Smooth muscle cell of the brain vasculature (primary cell): ENCODE measurements around the gene SCAPER.

Experiments
- DNase-seq: peaks from one replicate; pipeline ENCODE4 v3.0.0-alpha.2; 2012; ENCODE audit warnings: low read depth, low spot score

SCAPER gene

DNA sequence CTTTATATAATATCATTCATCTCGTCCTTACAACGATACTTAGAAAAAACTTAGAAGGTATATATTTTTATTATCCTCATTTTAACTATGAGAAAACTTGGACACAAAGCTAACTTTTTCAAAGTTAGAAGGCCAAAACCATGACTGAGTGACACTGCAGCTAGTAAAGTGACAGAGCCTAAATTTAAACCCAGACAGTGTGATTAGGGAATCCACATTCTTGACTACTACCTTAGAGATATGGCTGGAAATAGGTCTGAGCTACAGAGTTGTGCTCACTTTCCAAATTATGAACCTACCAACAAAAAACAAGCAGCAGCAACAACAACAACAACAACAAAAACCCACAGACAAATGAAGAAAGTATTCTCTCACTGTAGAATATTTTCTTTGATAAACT is 236.2 kb downstream of the SCAPER start:
- no peak for DNase-seq

- no peak for DNase-seq
Measured at GRCh38 chr15:76667943-76668715, 237.0 kb downstream of the SCAPER start.

GRCh38 chr15:76664895-76665294 is 240.2 kb downstream of the SCAPER start:
- no peak for DNase-seq

GRCh38 chr15:76664411-76664810 is 240.7 kb downstream of the SCAPER start:
- DNase-seq: no peak

GRCh38 chr15:76663529-76663928 is 241.6 kb downstream of the SCAPER start:
- DNase-seq: no peak

DNA sequence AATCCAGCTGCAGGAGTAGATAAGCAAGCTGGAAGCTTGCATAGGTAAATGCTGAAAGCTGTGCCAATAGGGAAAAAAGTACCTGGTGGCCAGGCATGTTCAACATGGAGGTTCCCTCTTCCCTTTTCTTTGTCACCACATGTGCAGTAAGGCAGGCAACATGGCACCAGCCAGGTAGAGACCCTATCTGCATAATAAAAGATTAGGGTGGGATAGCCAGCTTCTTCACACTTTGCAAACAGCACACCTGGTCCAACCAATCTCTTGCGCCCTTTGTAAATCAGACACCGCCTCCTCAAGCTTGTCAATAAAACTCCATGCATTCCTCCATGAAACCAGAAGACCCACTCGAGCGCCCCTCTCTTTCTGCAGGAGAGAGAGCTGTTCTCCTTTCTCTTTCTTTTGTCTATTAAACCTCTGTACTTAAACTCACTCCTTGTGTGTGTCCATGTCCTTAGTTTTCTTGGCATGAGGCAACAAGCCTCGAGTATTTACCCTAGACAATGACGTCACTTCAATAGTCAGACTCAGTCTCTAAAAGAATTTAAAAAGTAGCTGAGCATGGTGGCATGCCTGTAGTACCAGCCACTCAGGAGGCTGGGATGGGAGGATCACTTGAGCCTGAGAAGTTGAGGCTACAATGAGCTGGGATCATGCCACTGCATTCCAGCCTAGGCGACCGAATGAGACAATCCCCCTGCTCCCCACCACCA is 256.3 kb downstream of the SCAPER start:
- DNase-seq: no peak

GRCh38 chr15:76647612-76648011 is 257.5 kb downstream of the SCAPER start:
- no peak for DNase-seq

- no peak for DNase-seq
Measured at GRCh38 chr15:76644646-76645045, 260.5 kb downstream of the SCAPER start.

DNA sequence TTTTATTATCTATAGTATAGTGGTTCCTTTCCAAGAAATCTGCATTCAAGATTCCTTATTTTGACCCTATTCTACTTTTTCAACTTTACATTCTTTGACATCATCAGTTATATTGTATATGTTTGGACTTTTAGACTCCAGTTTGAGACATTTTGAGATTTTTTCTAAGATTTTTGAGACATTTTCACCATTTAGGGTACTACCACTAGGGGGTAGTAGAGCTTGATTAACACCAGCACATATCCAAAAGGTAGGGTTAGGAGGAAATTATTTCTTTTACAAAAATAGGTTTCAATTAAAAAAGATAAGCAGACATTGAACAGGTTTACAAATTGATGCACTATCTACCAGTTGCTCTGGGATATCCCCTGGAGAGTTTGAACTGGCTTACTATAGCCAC is 262.5 kb downstream of the SCAPER start:
- no peak for DNase-seq

DNA sequence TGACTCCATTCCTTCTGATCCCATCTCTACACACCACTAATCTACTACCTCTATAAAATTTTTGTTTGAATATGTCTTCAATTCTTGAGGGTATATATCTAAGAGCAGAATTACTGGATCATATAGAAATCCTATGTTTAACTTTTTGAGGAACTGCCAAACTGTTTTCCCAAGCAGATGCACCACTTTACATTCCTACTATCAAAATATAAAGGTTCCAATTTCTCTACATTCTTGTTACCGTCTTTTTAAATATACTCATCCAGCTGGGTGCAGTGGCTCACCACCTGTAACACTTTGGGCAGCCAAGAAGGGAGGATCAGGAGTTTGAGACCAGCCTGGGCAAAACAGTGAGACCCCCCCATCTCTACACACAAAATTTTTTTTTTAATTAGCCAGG is 268.0 kb downstream of the SCAPER start:
- no peak for DNase-seq

DNA sequence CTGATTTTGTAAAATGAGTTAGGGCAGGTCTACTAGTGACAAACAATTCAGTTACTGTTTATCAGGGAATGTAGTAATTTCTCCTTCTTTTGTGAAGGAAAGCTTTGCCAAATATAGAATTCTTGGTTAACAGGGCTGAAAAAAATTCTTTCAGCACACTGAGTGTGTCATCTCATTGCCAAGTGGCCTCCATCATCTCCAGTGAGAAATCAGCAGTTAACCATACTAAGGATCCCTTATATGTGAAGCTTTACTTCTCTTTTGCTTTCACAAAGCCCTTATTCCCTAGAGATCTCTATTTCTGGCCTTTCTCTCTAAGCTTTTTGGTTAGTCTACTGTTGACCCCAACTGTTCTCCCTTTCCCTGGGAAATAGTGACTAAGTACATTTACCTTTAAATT is 269.1 kb downstream of the SCAPER start:
- no peak for DNase-seq

DNA sequence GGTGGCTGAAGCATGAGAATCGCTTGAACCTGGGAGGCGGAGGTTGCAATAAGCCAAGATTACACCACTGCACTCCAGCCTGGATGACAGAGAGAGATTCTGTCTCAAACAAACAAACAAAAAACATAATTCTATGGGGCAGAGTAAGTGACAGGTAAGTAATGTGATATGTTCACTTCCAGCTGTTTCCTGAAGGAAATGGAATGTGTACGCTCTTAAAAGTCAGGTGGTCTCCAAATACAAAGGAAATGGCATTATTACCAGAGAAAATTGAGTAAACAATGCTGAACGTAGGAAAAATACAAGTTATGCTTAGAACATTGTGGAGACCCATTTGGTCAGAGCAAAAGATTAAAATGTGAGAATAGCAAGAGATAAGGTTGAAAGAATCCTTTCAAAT is 278.5 kb downstream of the SCAPER start:
- DNase-seq: no peak

- no peak for DNase-seq
Measured at GRCh38 chr15:76625267-76625666, 279.9 kb downstream of the SCAPER start.

DNA sequence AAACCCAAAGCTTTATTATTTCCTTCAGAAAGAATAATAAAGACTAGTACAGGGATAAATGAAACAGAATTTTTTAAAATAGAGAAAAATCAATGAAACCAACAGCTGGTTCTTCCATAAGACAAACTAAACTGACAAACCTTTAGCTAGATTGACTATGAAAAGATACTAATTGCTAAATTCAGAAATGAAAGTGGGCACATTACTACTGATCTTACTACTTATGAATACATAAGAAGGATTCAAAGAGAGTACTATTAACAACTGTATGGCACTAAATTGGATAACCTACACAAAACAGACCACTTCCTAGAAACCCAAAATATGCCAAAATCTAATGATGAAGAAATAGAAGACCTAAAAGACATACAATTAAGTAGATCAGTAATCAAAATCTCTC is 290.4 kb downstream of the SCAPER start:
- DNase-seq: no peak

GRCh38 chr15:76588811-76589747 is 316.1 kb downstream of the SCAPER start:
- no peak for DNase-seq

DNA sequence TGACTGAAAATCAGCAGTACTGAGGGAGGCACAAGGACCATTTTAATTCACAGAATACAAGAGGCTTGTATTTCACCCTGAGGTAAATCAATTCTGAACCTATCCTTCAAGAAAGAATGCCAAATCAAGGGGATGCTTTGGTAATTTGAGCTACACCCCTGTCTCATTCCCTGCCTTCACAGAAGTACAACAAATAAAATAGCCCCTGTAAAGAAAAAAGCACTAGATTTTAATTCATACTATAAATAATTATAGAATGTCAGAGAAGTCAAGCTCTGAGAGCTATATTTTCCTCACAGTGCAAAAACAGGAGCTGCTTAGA is 319.6 kb downstream of the SCAPER start:
- no peak for DNase-seq

DNA sequence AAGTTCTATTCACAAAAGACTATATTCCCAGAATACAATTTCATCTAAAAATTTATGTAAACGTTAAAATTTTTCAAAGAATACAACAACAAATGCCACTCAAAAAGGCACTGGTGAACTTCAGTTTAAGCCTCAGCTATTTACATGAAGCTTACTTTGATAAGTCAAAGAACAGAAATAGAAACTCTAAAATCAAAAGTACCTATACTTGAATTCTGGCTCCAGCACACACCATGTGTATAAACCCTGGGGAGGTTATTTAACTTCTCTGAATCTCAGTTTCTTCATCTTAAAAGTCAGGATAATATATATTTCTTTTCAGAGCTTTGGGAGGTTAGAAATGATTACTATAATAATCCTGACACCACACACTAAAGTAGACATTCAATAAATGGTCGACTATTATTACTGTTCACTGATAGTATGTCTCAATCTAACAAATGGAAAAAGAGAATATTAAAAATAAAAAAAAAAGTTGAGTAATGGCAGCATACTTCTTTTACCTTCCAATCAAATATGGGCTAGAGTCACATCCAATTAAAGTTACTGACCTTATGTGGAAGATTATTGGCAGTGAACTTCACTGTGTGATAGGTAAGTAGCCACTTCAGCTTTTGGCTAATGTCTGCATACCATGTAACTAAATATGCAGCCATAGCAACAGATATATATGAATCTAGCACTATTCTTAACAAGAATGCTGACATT is 320.1 kb downstream of the SCAPER start:
- no peak for DNase-seq

DNA sequence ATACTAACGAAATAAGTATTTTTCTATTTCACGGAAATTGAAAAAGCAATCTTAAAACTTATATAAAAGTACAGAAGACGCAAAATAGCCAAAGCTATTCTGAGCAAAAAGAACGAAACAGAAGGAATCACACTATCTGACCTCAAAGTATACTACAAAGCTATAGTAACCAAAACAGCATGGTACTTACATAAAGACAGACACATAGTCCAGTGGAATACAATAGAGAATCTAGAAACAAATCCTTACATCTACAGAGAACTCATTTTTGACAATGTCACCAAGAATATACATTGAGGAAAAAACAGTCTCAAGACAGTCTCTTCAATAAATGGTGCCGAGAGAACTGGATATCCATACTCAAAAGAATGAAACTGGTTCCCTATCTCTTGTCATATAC is 322.6 kb downstream of the SCAPER start:
- no peak for DNase-seq

DNA sequence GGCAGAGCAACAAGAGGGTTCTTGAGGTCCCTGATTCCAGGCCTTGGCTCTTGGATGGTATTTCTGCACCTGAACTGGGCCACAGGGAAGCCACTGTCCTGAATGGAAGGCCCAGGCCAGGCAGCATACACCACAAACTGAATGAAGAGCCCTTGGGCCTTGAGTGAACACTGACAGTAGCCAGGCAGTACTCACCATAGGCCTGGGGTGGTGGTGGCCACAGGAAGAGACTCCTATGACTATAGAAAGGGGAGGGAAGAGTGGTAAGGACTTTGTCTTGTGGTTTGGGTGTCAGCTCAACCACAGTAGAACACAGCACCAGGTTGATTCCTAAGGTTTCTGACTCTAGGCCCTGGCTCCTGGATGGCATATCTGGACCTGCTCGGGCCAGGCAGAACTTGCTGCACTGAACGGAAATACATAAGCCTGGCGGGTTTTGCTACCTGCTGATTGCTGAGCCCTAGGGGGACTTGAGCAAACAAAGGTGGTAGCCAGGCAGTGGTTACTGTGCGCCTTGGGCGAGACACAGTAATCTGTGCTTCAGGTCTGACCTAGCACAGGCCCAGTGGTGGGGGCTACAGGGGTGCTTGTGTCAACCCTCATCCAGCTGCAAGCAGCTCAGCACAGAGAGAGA is 327.1 kb downstream of the SCAPER start:
- DNase-seq: no peak

DNA sequence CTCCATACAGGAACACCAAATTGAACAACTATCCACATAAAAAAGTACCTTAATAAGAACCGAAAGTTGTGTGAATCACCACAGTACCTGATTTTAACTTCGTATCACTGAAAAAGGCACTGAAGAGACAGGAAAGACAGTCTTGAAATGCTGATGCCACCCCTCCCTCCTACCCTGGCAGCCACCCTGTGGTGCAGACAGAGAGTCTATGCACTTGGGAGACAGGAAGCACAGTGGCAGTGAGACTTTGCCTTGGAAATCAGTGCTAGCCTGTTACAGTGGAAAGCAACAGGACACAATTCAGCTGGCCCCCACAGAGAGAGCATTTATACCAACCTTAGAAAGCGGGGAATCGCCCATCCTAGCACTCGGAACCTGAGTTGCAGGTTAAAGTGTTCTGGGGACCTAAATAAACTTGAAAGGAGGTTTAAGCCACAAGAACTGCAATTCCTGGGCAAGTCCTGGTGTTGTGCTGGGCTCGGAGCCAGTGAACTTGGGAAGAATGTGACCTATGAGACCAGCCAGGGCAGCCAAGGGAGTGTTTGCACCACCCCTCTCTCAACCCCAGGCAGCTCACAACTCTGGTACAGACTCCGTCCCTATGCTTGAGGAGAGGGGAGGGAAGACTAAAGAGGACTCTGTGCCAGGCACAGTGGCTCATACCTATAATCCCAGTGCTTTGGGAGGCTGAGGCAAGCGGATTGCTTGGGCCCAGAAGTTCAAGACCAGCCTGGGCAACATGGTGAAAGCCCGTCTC is 328.4 kb downstream of the SCAPER start:
- peak; percentile 40 for DNase-seq

GRCh38 chr15:76575679-76576078 is 329.5 kb downstream of the SCAPER start:
- no peak for DNase-seq
